Peyer's patch (tissue), 4 donors: ENCODE results near the gene FBXO31. TPM values are rescaled to one million over a fixed set of nuclear protein-coding genes. Genes with fewer than 3 reads are reported as not detected.

ENCODE experiments used
- DNase-seq, 3 donors: peaks; one replicate each; pipeline ENCODE4 v3.0.0-alpha.2; 2017 to 2019
- H3K27ac ChIP-seq, 4 donors: fragments of 200-600 bp; sonication (generic); one replicate each; pipeline ENCODE4 v1.5.1; 2016 to 2019
- H3K27me3 ChIP-seq, 2 donors: fragments of 200-600 bp; sonication (generic); one replicate each; pipeline ENCODE4 v1.5.1; 2019
- H3K36me3 ChIP-seq, 3 donors: fragments of 200-600 bp; sonication (generic); one replicate each; pipeline ENCODE4 v1.5.1; 2016 to 2019
- H3K4me1 ChIP-seq, 4 donors: fragments of 200-600 bp; sonication (generic); one replicate each; pipeline ENCODE4 v1.5.1; 2016 to 2019
- H3K4me3 ChIP-seq, 4 donors: fragments of 200-600 bp; sonication (generic); 1 replicate in 3 of 4; 2 replicates in 1 of 4; pipeline ENCODE4 v1.5.1; 2016 to 2019; ENCODE audit warnings: mild to moderate bottlenecking in 1 of 4
- H3K9me3 ChIP-seq, 4 donors: fragments of 200-600 bp; sonication (generic); one replicate each; pipeline ENCODE4 v1.5.1; 2016 to 2019; ENCODE audit warnings: mild to moderate bottlenecking in 1 of 4
- POLR2A ChIP-seq, 2 donors: fragments of 450-650 bp; IDR thresholded peaks; one replicate each; pipeline ENCODE4 v1.5.1; 2017; ENCODE audit warnings: antibody characterized with exemption in 2 of 2, mild to moderate bottlenecking in 2 of 2, moderate library complexity in 2 of 2
- total RNA-seq, 4 donors: library from RNA; depleted of rRNA; stranded (reverse); fragments of >200 nt; gene quantifications; one replicate each; pipeline ENCODE4 v1.1.0, GENCODE V29; 2016
- TF ChIP-seq, protein P1 (sequence below), 6 experiments: fragments of 450-650 bp in 4 of 6; fragments of 200-600 bp in 2 of 6; sonication (generic) in 1 of 6; IDR thresholded peaks; one replicate each; pipeline ENCODE4 v1.5.1; 2017 to 2019; ENCODE audit warnings: antibody characterized with exemption in 6 of 6, mild to moderate bottlenecking in 3 of 6, moderate library complexity in 1 of 6

FBXO31 gene
- total RNA-seq, 4 donors from 2014 or later, result 135 to 207 (median 191) TPM

DNA sequence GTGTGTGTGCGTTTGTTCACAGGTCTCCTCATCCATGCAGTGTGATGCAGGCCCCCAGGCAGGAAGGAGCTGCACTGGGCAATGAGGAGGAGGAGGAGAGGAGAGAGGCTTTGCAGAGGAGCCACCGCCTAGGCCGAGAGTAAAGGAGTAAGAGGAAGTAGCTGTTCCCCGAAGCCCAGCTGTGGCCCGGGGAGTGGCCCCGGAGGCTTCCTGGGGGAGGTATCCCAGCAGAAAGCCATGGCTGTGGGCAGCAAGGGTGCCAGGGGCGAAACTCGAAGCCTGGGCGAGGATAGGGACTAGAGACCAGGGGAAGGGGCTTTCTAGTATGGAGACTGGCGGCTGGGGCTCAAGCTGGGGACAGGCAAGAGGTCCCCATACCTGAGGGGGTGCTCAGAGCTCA lies 78.6 kb downstream of the FBXO31 start:
- DNase-seq, result no peak
- Histone ChIP-seq H3K36me3 (no peaks in the 10 kb centered on the region), H3K4me3 (no peak overlapping the region), H3K27me3 (no peaks in the 10 kb centered on the region), H3K27ac (no peak overlapping the region), H3K4me1 (peaks cover 0 to 6% (median 0%) of the 10 kb centered on the region in 4 donors), H3K9me3 (no peaks in the 10 kb centered on the region)
- TF ChIP-seq POLR2A (IDR thresholded peaks at IDR 0.05), result no peak
- TF ChIP-seq, protein P1, sequence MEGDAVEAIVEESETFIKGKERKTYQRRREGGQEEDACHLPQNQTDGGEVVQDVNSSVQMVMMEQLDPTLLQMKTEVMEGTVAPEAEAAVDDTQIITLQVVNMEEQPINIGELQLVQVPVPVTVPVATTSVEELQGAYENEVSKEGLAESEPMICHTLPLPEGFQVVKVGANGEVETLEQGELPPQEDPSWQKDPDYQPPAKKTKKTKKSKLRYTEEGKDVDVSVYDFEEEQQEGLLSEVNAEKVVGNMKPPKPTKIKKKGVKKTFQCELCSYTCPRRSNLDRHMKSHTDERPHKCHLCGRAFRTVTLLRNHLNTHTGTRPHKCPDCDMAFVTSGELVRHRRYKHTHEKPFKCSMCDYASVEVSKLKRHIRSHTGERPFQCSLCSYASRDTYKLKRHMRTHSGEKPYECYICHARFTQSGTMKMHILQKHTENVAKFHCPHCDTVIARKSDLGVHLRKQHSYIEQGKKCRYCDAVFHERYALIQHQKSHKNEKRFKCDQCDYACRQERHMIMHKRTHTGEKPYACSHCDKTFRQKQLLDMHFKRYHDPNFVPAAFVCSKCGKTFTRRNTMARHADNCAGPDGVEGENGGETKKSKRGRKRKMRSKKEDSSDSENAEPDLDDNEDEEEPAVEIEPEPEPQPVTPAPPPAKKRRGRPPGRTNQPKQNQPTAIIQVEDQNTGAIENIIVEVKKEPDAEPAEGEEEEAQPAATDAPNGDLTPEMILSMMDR (IDR thresholded peaks at IDR 0.05), result no peak

DNA sequence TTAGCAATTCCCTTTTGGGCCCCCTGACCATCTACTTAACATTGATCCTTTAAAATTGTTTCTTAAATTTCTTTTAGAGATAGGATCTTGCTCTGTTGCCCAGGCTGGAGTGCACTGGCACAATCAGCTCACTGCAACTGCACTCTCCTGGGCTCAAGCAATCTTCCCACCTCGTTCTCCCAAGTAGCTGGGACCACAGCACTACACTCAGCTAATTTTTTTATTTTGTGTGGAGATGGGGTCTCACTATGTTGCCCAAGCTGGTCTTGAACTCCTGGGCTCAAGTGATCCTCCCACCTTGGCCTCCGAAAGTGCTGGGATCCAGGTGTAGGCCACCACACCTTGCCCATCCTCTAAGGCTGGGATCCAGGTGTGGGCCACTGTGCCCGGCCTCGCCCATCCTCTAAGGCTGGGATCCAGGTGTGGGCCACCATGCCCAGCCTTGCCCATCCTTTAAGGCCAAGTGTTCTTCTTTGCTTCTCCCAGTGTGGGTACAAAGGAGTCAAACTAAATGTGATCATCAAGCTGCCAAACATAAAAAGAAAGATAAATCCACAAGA lies 79.5 kb downstream of the FBXO31 start:
- Histone ChIP-seq H3K27ac (no peak overlapping the region), H3K4me1 (peaks cover 0 to 6% (median 0%) of the 10 kb centered on the region in 4 donors), H3K27me3 (no peaks in the 10 kb centered on the region), H3K4me3 (no peak overlapping the region), H3K36me3 (no peaks in the 10 kb centered on the region), H3K9me3 (no peaks in the 10 kb centered on the region)
- no peak for DNase-seq
- TF ChIP-seq POLR2A (IDR thresholded peaks at IDR 0.05), result no peak
- TF ChIP-seq, protein P1 (IDR thresholded peaks at IDR 0.05), result no peak

DNA sequence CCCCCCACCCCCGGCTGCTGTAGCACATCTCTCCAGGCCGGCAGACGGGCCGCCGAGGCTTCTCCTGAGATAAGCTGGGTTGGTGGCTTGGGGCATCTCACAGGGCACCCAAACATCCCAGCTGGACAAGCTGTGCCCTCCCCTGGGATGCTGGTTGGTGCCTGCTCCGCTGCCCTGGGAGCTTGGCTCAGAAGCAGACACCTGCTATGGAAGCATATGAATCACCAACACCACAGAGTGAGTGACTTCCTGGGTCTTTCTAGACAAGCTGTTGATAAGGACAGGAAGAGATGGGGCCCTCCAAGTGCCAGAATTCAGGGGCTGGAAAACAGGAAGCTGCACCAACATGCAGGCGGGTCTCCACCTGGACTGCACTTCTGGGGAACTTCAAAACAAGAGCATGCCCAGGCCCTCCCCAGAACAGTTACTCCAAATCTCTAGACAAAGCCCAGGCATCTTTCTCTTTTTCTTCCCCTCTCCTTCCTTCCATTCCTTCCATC lies 80.1 kb downstream of the FBXO31 start:
- no peak overlapping the region for H3K27ac ChIP-seq
- DNase-seq, result no peak
- no peak overlapping the region for H3K4me3 ChIP-seq
- H3K4me1 ChIP-seq, result peaks cover 0 to 6% (median 0%) of the 10 kb centered on the region in 4 donors
- H3K36me3 ChIP-seq, result no peaks in the 10 kb centered on the region
- no peaks in the 10 kb centered on the region for H3K27me3 ChIP-seq
- no peaks in the 10 kb centered on the region for H3K9me3 ChIP-seq
- TF ChIP-seq, protein P1 (IDR thresholded peaks at IDR 0.05), result no peak
- no peak for TF ChIP-seq POLR2A (IDR thresholded peaks at IDR 0.05)

DNA sequence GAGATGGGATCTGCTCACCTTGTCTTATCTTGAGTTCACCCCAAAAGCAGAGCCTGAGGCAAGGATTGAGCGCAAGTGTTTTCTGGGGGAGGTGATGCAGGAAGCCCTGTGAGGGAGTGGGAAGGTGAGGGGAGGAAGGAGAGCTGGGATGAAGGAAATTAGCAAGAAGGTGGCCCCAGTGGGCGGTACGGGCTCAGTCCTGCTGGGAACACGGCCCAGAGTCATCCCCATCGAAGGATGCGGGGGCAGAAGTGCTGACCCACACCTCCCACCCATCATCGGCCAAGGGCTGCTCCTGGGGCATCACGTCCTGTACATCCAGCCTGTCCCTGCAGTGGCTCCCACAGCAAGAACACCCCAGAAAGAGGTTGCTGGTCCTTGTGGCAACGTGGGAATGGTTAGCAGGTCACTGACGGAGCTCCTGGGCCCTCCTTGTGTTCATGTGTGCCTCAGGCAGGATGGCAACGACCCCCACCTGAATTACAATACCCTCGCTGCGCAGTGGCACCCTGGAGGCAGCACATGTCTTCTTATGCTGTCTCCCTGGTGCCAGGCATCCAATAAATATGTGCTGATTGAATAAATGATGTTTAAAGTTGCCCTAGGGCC lies 84.6 kb downstream of the FBXO31 start:
- no peak for TF ChIP-seq POLR2A (IDR thresholded peaks at IDR 0.05)
- TF ChIP-seq, protein P1 (IDR thresholded peaks at IDR 0.05), result no peak
- Histone ChIP-seq H3K4me3 (no peak overlapping the region), H3K27ac (no peak overlapping the region), H3K27me3 (no peaks in the 10 kb centered on the region), H3K9me3 (no peaks in the 10 kb centered on the region), H3K36me3 (no peaks in the 10 kb centered on the region), H3K4me1 (peaks cover 0 to 5% (median 0%) of the 10 kb centered on the region in 4 donors)
- DNase-seq, result no peak

DNA sequence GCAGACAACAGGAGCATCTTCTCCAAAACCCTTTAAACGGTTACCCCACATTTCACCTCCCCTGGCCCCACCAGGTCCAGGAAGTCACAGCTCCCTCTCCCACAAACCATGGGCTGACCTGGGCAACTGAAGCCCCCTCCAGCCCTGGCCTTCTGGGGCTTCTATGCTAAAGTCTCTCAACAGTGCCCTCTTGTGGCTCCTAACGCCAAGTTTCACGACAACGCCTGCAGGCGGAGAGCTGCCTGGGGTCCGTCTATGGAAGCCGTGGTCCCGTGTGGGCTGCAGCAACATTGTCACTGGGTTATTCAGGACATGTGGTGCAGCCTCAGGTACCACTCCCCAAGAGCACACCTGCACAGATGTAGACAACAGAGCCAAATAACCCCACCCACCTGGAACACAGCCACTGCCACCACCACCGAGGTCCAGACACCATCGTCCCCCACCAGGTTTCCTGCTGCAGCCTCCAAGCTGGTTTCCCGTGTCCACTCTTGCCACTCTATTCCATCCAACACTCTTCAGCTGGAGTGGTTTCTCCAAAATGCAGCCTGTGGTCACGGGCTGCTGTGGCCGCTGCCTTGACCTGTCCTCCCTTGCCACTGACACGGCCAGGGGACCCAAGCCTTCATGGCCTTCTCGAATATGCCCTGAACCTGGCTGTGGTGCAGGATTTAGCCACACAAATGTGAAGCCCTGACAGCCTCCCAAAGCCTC lies 85.5 kb downstream of the FBXO31 start:
- Histone ChIP-seq H3K36me3 (no peaks in the 10 kb centered on the region), H3K4me3 (no peak overlapping the region), H3K4me1 (peaks cover 0 to 5% (median 0%) of the 10 kb centered on the region in 4 donors), H3K27ac (no peak overlapping the region), H3K9me3 (no peaks in the 10 kb centered on the region), H3K27me3 (no peaks in the 10 kb centered on the region)
- TF ChIP-seq POLR2A (IDR thresholded peaks at IDR 0.05), result no peak
- TF ChIP-seq, protein P1 (IDR thresholded peaks at IDR 0.05), result peak in 4 of 6 experiments; percentile 14 to 44 (median 36)
- DNase-seq, result peak in 1 of 3 donors; percentile 57
